Measurements from ENCODE around the gene HOXA1.

GRCh38 chr7:27088002-27088922 lies 7.5 kb downstream of the HOXA1 start:
- TF ChIP-seq, protein P1, sequence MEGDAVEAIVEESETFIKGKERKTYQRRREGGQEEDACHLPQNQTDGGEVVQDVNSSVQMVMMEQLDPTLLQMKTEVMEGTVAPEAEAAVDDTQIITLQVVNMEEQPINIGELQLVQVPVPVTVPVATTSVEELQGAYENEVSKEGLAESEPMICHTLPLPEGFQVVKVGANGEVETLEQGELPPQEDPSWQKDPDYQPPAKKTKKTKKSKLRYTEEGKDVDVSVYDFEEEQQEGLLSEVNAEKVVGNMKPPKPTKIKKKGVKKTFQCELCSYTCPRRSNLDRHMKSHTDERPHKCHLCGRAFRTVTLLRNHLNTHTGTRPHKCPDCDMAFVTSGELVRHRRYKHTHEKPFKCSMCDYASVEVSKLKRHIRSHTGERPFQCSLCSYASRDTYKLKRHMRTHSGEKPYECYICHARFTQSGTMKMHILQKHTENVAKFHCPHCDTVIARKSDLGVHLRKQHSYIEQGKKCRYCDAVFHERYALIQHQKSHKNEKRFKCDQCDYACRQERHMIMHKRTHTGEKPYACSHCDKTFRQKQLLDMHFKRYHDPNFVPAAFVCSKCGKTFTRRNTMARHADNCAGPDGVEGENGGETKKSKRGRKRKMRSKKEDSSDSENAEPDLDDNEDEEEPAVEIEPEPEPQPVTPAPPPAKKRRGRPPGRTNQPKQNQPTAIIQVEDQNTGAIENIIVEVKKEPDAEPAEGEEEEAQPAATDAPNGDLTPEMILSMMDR (IDR thresholded peaks at IDR 0.05): no peak
- no peak for TF ChIP-seq ZFX (IDR thresholded peaks at IDR 0.05; ENCODE audit: borderline replicate concordance)
